Measurements from ENCODE around the gene LRRC75A. TPM values are rescaled to one million over a fixed set of nuclear protein-coding genes. Genes with fewer than 3 reads are reported as not detected.

LRRC75A gene
- polyA plus RNA-seq, 3 donors = 1.0 to 2.4 (median 1.4) TPM

DNA sequence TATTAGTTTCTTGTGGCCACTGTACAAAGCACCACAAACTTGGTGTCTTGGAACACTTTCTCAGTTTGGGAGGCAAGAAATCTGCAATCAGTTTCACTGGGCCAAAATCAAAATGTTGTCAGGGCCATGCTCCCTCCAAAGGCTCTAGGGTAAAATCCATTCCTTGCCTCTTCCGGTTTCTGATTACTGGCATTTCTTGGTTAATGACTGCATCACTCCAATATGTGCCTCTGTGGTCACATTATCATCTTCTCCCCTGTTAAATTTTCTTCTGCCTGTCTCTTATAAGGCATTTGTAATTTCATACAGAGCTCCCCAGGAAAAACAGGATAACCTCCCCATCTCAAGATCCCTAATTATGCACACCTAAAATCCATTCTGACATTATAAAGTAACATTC, 42.2 kb upstream of the LRRC75A start:
- Histone ChIP-seq H3K4me3 (replicated peaks in 1 of 3; ENCODE audit: low read depth in 2 of 3, low read length in 3 of 3) (no peak overlapping the region), H2AFZ (ENCODE audit: insufficient read depth, low read depth, low read length, poor library complexity, severe bottlenecking) (peak overlapping the region; percentile 36), H3K4me2 (replicated peaks; ENCODE audit: extremely low read depth, low read length, poor library complexity, severe bottlenecking) (no peak overlapping the region), H4K20me1 (ENCODE audit: insufficient read depth, low read length) (no peaks in the 10 kb centered on the region), H3K4me1 (ENCODE audit: control insufficient read depth in 1 of 2, insufficient read depth in 2 of 2, low read length in 2 of 2) (peaks cover 6 to 17% of the 10 kb centered on the region in 2 donors), H3K9ac (ENCODE audit: insufficient read depth, low read length, poor library complexity, severe bottlenecking) (no peak overlapping the region), H3K9me3 (replicated peaks in 1 of 2; ENCODE audit: control insufficient read depth in 1 of 2, insufficient read depth in 1 of 2, low read length in 2 of 2) (no peaks in the 10 kb centered on the region), H3K27me3 (ENCODE audit: control insufficient read depth in 2 of 2, insufficient read depth in 2 of 2, low read length in 2 of 2) (peaks cover 0 to 3% of the 10 kb centered on the region in 2 donors), H3K36me3 (replicated peaks in 1 of 2; ENCODE audit: control insufficient read depth in 1 of 2, insufficient read depth in 2 of 2, low read length in 2 of 2) (no peaks in the 10 kb centered on the region), H3K27ac (ENCODE audit: low read depth in 1 of 2, low read length in 2 of 2) (no peak overlapping the region), H3K79me2 (ENCODE audit: insufficient read depth, low read length) (no peaks in the 10 kb centered on the region)
- DNase-seq = no peak
- TF ChIP-seq CTCF (IDR thresholded peaks at IDR 0.05) = no peak
- Mint-ChIP-seq H3K36me3 (no peaks in the 10 kb centered on the region), H3K9me3 (peaks cover 3 to 12% (median 4%) of the 10 kb centered on the region in 7 donors), H3K4me1 (peaks cover 18% of the 10 kb centered on the region), H3K4me3 (no peak overlapping the region), H3K27me3 (ENCODE audit: low read depth in 3 of 3) (peaks cover 11 to 15% (median 14%) of the 10 kb centered on the region in 3 donors), H3K27ac (no peak overlapping the region)
- intact Hi-C loops (cut with micrococcal nuclease) = no loop called here
- WGBS (ENCODE audit: insufficient coverage) = 100% methylated on average over 1 of the region's 1 CpG

DNA sequence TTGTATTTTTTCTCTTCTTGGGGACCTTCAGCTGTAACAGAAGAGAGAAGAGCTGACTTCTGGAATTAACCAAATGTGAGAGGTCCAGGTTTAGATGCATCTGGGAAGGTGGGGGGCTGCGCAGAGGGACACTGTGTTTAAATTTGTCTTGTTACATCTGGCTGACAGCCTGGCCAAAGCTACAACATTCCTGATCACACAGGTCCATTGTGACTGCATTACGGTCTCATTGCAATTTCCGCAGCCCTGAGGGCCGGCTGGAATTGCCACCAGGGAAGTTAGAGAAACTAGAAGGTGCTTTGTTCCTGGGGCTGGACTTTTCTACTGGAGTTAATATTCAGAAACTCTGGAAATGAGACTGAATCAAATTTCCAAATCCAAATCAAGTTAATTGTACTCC, 37.9 kb upstream of the LRRC75A start:
- no peak for DNase-seq
- Mint-ChIP-seq H3K4me1 (no peaks in the 10 kb centered on the region), H3K27ac (no peak overlapping the region), H3K9me3 (peaks cover 0 to 2% (median 0%) of the 10 kb centered on the region in 7 donors), H3K36me3 (no peaks in the 10 kb centered on the region), H3K27me3 (ENCODE audit: low read depth in 3 of 3) (peaks cover 19 to 29% (median 25%) of the 10 kb centered on the region in 3 donors), H3K4me3 (no peak overlapping the region)
- no peak overlapping the region for H3K9ac ChIP-seq (ENCODE audit: insufficient read depth, low read length, poor library complexity, severe bottlenecking)
- no peak overlapping the region for H2AFZ ChIP-seq (ENCODE audit: insufficient read depth, low read depth, low read length, poor library complexity, severe bottlenecking)
- no peaks in the 10 kb centered on the region for H3K36me3 ChIP-seq (replicated peaks in 1 of 2; ENCODE audit: control insufficient read depth in 1 of 2, insufficient read depth in 2 of 2, low read length in 2 of 2)
- peaks cover 0 to 10% of the 10 kb centered on the region in 2 donors for H3K27me3 ChIP-seq (ENCODE audit: control insufficient read depth in 2 of 2, insufficient read depth in 2 of 2, low read length in 2 of 2)
- no peaks in the 10 kb centered on the region for H3K9me3 ChIP-seq (replicated peaks in 1 of 2; ENCODE audit: control insufficient read depth in 1 of 2, insufficient read depth in 1 of 2, low read length in 2 of 2)
- TF ChIP-seq CTCF (IDR thresholded peaks at IDR 0.05) = no peak
- H4K20me1 ChIP-seq (ENCODE audit: insufficient read depth, low read length) = no peaks in the 10 kb centered on the region
- no peak overlapping the region for H3K27ac ChIP-seq (ENCODE audit: low read depth in 1 of 2, low read length in 2 of 2)
- 100% methylated on average over 1 of the region's 4 CpGs for WGBS (ENCODE audit: insufficient coverage)
- H3K79me2 ChIP-seq (ENCODE audit: insufficient read depth, low read length) = no peaks in the 10 kb centered on the region
- H3K4me3 ChIP-seq (replicated peaks in 1 of 3; ENCODE audit: low read depth in 2 of 3, low read length in 3 of 3) = no peak overlapping the region
- no peaks in the 10 kb centered on the region for H3K4me1 ChIP-seq (ENCODE audit: control insufficient read depth in 1 of 2, insufficient read depth in 2 of 2, low read length in 2 of 2)
- H3K4me2 ChIP-seq (replicated peaks; ENCODE audit: extremely low read depth, low read length, poor library complexity, severe bottlenecking) = no peak overlapping the region
- intact Hi-C loops (cut with micrococcal nuclease) = no loop called here
